GM21423 (cell line): ENCODE results near the gene ATP2B3.
A peak's percentile ranks its signal among the peaks of the same experiment; 100 is the strongest.

Experiments used
- ATAC-seq: cut with Tn5 transposase; IDR thresholded peaks from one replicate; pipeline ENCODE4 v1.9.1; 2021; ENCODE audit warnings: mild to moderate bottlenecking, moderate library complexity; ENCODE audit not compliant: unreplicated experiment

ATP2B3 gene

GRCh38 chrX:153530411-153531129 is 13.1 kb downstream of the ATP2B3 start:
- ATAC-seq: no peak

DNA sequence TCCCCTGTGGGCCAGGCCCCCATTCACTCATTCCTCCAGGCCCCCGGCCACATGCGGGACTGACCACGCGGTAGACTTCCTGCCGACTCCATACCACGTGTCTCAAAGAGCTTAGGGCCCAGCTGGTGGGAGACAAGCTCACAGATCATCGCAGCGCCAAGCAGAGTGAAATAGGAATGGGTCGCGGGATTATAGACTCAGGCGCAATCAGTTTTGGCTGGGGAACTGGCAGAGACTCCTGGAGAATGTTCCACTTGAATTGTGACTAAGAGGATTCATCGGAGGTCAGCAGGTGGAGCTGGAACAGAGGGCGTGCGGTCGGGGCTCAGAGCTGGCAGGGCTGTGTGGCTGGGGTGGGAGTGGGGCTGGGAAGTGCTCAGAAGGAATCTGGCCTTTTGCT is 15.6 kb downstream of the ATP2B3 start:
- ATAC-seq: no peak

GRCh38 chrX:153537080-153537479 is 19.6 kb downstream of the ATP2B3 start:
- ATAC-seq: no peak

GRCh38 chrX:153537526-153538295 is 20.3 kb downstream of the ATP2B3 start:
- ATAC-seq: no peak

DNA sequence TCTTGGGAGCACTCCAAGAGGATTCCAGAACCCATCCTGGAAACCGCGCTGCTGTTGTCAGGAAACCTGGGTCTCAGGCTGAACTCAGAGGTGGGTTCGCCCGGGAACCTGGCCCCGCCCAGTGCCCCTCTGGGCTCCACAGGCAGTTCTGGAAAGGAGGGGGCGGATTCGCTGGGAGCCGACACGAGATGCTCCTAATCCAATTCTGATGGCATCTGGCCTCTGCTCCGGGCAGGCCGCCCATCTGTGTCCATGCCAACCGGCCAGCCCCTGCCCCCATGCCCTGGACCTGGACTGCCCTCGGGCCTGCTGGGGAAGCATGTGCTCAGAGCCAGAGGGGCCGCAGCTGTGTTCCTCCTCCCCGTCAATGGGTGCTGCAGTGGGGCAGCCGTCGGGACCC is 21.0 kb downstream of the ATP2B3 start:
- no peak for ATAC-seq

DNA sequence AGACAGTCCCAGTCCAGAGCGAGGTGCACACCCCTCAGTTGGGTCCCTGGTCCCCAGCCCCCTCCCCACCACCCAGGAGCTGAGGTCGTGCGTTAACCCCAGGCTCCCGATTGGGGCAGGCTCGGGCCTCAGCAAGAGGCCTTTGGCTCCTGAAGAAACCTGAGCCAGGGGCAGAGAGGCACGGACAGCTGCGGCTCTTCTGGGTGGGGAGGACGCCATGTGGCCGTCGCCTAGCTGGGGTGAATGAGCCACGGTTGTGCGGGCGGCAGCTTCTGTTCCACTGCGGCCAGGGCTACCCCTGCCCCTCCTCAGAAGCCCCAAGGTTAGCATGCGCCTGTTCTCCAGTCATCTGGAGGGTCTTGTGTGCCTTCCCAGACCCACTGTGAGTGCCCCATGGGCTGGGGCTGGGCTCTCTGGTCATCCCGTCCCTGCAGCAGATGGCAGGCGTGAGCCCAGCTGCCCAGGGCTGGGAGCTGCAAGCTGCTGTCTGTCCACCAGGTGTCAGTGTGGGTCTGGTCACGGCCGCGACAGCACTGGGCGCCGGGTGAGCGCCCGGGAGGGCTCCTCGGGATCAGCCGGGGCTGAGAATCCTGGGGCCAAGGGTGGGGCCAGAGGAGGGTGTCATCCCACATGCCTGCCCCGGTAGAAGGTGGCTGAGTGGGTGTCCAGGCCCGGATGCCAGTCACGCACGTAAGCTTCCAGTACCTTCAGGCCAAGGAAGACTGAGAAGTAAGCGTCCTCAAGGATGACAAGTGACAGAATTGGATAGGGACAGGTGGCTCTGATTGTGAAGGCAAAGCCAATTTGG is 21.9 kb downstream of the ATP2B3 start:
- ATAC-seq: peak; percentile 63

GRCh38 chrX:153539979-153540358 is 22.5 kb downstream of the ATP2B3 start:
- no peak for ATAC-seq

DNA sequence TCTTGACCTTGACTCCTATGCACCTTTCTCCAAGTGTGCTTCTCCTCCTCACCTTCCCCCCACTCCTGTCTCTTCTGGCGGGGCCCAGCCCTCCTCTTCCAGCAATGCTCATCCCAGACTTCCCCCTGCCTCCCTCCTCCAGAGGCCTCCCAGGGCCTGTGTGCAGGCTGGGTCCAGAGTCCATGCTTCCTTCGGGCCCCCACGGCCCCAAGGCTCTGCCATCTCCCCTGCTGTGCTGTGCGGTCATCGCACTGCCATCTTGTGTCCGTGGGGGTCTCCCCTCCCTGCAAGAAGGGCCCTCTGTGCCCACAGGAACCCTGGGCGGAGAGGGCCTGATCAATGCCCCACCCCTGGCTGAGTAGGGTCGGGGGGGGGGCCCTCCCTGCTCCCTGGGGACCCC is 27.3 kb downstream of the ATP2B3 start:
- no peak for ATAC-seq

GRCh38 chrX:153546386-153546785 is 28.9 kb downstream of the ATP2B3 start:
- ATAC-seq: no peak

- ATAC-seq: no peak
Observed at GRCh38 chrX:153547195-153547594, 29.8 kb downstream of the ATP2B3 start.

DNA sequence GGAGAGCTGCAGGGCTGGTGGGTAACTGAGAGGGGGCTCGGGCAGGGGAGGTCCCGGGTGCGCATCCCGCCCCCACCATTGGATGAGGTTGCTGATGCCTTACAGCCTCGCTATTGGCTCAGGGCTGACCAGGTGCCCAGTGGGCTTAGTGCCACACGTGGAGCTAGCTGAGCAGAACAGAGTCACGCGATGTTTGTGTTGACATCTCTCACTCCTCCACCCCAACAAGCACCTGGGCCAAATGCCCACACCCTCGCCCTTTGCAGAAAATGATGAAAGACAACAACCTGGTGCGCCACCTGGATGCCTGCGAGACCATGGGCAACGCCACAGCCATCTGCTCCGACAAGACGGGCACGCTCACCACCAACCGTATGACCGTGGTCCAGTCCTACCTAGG is 31.8 kb downstream of the ATP2B3 start:
- no peak for ATAC-seq

GRCh38 chrX:153549807-153550206 is 32.4 kb downstream of the ATP2B3 start:
- ATAC-seq: no peak

DNA sequence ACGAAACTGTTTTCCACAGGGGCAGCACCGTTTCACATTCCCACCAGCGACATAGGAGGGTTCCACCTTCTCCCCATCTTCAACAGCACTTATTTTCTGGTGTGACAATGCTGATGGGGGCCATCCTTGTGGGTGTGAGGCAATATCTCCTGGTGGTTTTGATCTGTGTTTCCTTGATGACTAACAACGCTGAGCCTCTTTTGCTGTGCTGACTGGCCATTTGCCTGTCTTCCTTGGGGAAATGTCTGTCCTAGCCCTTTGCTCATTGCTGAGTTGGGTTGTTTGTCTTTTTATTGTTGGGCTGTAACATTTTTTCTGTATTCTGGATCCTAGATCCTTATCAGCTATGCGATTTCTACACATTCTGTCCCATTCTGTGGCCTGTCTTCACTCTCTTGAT is 33.7 kb downstream of the ATP2B3 start:
- no peak for ATAC-seq

DNA sequence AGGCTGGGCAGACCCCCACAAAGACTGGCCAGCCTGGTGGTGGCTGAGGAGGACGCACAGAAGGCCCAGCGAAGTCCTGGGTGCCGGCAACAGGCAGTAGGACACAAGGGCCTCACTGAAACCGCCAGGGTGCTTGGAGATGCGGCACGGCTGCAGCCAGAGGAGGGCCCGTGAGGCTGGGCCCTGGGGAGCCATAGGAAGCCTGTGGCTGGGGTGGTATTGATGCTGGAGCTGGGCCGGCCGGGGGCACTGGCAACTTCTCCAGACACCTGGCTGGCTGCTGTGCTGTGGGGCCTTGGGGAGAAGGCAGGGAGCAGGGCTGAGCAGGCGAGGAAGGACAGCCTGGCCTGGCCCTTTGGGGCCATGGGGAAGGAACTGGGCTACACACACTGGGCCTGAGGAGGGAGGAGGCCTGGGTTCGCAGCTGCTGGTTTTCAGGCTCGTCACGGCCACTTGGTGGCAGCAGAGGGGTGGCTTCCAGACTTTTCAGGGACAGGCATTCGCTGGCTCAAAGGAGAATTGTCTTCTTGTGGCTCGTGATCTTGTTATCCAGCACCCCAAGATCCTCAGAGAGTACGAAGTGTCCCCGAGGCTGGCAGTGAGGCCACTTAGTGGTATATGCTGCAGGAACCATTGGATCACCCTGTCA is 37.2 kb downstream of the ATP2B3 start:
- no peak for ATAC-seq

- no peak for ATAC-seq
Observed at GRCh38 chrX:153556767-153557166, 39.3 kb downstream of the ATP2B3 start.

- ATAC-seq: no peak
Observed at GRCh38 chrX:153557618-153558355, 40.3 kb downstream of the ATP2B3 start.

- no peak for ATAC-seq
Observed at GRCh38 chrX:153560000-153560399, 42.6 kb downstream of the ATP2B3 start.

GRCh38 chrX:153560466-153560865 is 43.0 kb downstream of the ATP2B3 start:
- ATAC-seq: no peak

DNA sequence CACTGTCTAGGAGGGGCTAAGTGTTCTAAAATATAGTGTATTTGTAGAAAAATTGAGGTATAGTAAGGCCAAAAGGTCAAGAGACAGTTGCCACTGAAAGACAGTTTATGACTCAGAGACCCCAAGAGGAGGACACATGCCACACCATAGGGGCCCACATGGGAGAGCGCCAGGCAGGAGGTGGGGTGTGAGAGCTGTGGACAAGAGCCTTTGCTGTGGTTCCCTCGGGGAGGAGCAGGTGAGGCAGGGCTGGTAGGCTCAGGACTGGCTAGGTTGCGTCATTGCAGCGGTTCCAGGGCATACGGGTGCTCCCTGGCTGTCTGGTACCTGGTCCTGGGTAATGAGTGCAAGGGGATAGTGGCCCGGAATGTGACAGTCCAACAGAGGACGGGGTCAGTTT is 43.9 kb downstream of the ATP2B3 start:
- ATAC-seq: no peak

DNA sequence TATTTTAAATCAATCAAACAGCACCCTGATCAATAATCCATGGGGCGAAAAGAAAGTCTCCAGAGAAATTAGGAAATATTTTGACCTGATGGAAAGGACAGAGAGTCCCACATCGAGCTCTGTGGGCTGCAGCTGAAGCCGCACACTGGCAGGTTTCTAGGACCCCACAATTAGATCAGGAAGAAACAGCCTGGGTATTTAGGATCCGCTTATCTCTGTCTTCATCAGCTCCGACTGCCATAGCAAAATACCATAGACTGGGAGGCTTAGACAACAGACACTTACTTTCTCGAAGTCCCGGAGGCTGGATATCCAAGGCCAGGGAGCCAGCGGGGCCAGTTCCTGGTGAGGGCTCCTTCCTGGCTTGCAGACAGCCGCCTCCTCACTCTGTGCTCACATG is 45.1 kb downstream of the ATP2B3 start:
- ATAC-seq: no peak
